Frontal cortex (tissue), 4 donors: ENCODE measurements around the gene SIRPB2. TPM values are rescaled to one million over a fixed set of nuclear protein-coding genes. Genes with fewer than 3 reads are reported as not detected.
A peak's percentile ranks its signal among the peaks of the same experiment; 100 is the strongest.

Source experiments
- DNase-seq, 2 donors: peaks; one replicate each; pipeline ENCODE4 v3.0.0; 2012; ENCODE audit warnings: low spot score in 2 of 2
- FAIRE-seq: peaks from 2 replicates; lab custom pipeline; 2012; peaks lifted over from hg19 to GRCh38; lab: Jason Lieb, UNC
- total RNA-seq: library from RNA; depleted of rRNA; stranded (reverse); fragments of >200 nt; gene quantifications from one replicate; pipeline ENCODE4 v1.2.3, GENCODE V29; 2014
- donor health status: control.
- donor health status: control.
- donor health status: control.

The SIRPB2 gene
- total RNA-seq, 1 donor from 2014 or later: 0.82 TPM

DNA sequence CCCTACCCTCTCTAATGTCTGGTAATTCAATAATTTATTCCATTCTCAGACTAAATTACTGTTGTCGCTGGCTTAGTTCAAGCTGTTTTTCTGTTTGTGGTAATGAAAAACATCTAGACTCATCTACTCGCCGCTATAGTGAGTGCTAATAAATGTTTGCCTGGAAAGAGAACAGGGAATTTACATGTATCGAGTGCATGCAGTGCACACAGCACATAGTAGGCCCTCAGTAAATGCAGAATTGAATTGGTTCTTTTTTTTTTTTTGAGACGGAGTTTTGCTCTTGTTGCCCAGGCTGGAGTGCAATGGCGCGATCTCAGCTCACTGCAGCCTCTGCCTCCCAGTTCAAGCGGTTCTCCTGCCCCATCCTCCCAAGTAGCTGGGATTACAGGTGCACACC lies 16.9 kb downstream of the SIRPB2 start:
- FAIRE-seq: no peak
- no peak for DNase-seq

- no peak for FAIRE-seq
- DNase-seq: no peak
Observed at GRCh38 chr20:1473246-1474220, 17.7 kb downstream of the SIRPB2 start.

GRCh38 chr20:1472556-1473245 lies 18.5 kb downstream of the SIRPB2 start:
- DNase-seq (no peak), FAIRE-seq (no peak)

- DNase-seq: no peak
- no peak for FAIRE-seq
Observed at GRCh38 chr20:1471242-1471641, 20.0 kb downstream of the SIRPB2 start.

DNA sequence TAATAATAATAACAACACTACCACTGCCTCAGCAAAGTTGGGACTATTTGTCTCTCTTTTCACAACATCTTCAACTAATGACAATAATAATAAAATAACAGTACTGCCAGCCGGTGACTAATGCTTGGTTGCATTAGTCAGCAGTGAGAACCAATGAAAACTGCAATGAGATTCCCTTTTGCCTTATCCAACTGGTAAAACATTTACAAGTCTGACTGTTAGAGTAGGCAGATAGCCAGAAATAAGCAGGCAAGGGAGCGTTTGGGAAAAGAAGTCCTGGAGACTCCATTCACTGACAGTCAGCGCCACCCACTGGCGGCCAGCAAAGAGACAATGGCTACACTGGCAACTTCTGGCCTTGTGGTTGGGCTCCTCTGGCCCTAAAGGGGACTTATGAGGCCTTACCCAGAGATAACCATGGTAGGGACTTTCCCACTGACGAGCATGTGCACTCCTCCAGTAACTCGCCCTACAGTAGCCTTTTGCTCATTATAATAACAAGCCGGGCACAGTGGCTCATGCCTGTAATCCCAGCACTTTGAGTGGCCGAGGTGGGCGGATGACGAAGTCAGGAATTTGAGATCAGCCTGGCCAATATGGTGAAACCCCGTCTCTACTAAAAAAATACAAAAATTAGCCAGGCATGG lies 21.2 kb downstream of the SIRPB2 start:
- no peak for FAIRE-seq
- peak in 1 of 2 donors; percentile 37 for DNase-seq

DNA sequence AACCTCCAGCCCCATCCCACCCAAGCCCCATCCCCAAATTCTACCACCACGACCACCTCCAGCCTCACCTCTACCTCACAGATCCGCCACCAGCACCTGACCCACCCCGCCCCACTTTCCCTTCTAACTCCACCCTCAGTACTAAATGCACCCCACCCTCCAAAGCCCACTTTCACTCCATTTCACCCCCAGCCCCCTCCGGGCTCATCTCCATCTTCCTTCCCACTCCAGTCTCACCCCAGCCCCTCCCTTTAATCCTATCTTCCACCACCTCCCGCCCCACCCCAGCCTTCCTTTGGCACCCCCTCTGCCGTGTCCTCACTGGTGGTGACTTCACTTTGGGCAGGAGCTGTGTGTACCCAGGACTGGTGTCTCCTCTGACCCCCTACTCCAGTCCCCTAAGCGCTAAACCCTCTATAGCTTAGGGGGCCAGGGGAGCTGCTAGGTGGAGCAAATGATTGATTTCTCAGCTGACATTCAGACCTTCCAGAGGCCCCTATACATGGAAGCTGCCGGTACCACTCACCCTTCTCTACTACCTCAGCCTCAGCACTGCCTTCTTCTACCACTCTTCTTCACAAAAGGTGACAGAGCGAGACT lies 21.8 kb downstream of the SIRPB2 start:
- FAIRE-seq: no peak
- DNase-seq: no peak

- FAIRE-seq (no peak), DNase-seq (no peak)
Observed at GRCh38 chr20:1468117-1468624, 23.0 kb downstream of the SIRPB2 start.

- DNase-seq (peak in 1 of 2 donors; percentile 26), FAIRE-seq (no peak)
Observed at GRCh38 chr20:1467355-1468116, 23.7 kb downstream of the SIRPB2 start.

DNA sequence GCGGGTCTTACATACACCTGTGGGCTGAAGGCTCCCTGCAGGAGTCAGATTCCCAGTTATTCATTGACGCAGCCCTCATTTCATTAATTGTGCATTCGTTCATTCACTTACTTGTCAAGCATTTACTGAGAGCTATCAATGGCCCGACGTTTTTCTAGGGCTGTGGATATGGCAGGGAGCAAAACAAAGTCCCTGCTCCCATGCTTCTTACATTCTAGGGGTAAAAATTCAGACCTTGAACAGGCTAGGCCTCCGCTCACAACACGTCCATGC lies 24.2 kb downstream of the SIRPB2 start:
- no peak for FAIRE-seq
- DNase-seq: no peak

DNA sequence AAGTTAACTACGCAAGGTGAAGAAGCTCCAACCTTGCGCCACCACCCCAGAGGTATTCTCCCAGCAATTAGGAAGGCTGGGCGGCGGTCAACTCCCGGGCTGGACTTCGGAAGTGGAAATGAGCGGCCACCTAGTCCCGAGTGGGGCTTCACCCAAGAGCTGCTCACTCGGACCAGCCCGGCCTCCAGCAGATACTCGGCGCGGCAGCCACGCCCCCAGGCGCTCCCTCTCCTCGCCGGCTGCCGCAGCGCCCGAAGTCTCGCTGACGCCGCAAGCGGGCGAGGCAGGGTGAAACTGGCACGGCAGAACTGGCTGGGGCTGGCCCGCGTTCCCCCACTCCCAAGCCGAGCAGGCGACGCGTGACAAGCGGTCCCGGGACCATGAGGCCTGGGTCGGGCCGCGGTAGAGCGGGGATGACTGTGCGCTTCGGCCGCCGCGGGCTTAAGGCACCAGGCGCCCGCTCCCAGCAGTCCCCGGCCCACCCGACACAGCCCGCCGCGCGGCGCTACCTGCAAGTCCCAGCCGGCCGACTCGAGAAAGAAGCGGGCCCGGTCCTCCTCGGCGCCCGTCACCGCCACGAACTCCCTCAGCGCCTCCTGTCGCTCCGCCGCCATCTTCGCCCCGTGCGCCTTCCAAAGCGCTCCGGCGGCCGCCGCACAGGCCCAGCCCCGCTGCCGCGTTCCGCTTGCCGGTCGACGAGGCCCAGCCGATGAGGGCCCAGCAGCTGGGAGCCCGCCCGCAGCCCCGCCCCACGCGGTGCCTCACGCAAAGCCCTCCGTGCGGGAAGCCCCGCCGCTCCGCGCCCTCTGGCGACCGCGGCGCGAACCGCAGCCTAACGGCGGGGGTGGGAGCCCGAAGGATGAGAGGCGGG lies 24.8 kb downstream of the SIRPB2 start, which contains the start of gene NSFL1C:
TSS of gene NSFL1C (minus strand) at position 639 of the 871 bp plus-strand sequence. CDS start at position 614, 25 bp downstream.
- DNase-seq (peak; percentile 96 to 97), FAIRE-seq (no peak)

DNA sequence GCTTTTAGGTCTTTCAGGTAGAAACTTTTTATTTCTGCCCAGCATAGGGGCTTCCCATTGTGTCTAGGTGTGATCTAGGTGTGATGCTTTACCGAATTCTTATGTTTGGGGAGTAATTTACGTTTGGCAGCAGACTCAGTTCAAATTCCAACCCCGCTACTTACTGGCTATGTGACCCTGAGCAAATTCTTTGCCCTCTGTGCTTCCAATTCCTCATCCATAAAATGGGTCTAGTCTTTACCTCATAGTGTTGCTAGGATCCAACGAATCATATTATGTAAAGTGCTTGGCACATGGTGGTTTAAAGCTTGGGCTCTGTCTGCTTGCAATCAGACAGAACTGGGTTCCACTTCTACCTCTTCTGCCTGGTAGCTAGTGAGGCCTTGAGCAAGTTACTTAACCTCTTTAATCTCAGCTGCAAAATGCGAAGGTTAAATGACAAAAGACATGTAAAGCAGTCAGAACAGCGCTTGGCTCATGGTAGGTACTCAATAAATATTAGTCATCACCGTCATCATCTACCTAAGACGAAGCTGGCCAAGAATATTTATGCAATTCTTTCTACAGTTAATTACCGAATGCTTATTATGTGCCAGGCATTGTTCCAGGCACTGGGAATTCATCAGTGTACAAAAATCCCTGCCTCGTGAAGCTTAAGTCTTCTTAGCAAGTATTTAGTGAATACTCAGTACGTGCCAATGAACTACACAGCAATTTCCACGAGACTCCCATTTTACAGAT lies 25.6 kb downstream of the SIRPB2 start:
- no peak for FAIRE-seq
- DNase-seq: no peak

- FAIRE-seq (no peak), DNase-seq (no peak)
Observed at GRCh38 chr20:1463971-1464570, 27.1 kb downstream of the SIRPB2 start.

GRCh38 chr20:1462834-1463233 lies 28.4 kb downstream of the SIRPB2 start:
- DNase-seq: no peak
- FAIRE-seq: no peak

DNA sequence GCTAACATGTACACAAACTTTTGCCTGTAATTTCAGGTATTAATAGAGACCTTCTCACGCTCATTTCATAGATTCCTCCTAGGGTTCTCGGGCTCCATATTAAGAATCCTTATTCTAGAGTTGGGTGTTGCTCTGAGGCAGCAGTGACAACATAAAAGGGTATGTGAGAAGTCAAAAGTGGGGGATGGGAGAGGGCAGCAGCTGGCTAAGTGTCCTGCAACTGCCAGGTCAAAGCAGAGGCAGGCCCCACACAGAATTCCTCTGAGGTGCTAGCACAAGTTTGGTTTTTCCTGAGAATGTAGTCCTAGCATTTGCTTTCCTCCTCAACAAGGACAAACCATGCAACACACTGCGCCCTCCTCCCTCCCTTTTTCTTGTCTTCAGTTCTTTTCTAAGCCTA lies 29.2 kb downstream of the SIRPB2 start:
- DNase-seq: no peak
- FAIRE-seq: no peak

DNA sequence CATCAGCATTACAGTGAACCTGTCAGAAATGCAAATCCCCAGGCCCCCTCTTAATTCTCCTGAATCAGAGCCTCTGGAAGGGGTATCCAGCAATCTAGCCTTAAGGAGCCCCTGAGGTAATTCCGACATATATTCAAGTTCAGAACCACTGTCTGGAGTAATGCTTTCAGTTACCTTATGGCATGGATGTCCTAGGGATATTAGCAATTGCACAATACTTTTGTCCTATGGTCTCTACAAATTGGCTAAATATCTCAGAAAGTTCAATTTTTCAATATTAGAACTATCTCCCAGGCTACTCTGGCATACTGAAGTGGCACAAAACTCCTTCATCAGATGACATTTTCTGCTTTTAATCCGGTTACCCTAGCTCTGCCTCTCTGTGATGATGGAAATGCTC lies 30.9 kb downstream of the SIRPB2 start:
- DNase-seq: no peak
- FAIRE-seq: no peak

- no peak for DNase-seq
- FAIRE-seq: no peak
Observed at GRCh38 chr20:1457992-1458391, 33.2 kb downstream of the SIRPB2 start.

- no peak for FAIRE-seq
- no peak for DNase-seq
Observed at GRCh38 chr20:1456300-1456699, 34.9 kb downstream of the SIRPB2 start.
